ENCODE data around the gene INO80D.
"Not testable (repeated sequence)": the region's sequence is repeated elsewhere in the genome, so short reads cannot be mapped to it uniquely, and the experiment has no call there.

- not testable (repeated sequence) for TF ChIP-seq CTCF, POLR2A (IDR thresholded peaks at IDR 0.05)
These were observed 70.2 kb downstream of the INO80D start for GRCh38 chr2:206015746-206016145.
